ENCODE results near the gene NFIA. TPM values are rescaled to one million over a fixed set of nuclear protein-coding genes. Genes with fewer than 3 reads are reported as not detected.

NFIA gene
- total RNA-seq, 4 donors from 2014 or later, result 68.2 to 172 (median 101) TPM

GRCh38 chr1:61162520-61163258 is 80.3 kb downstream of the NFIA start:
- no peak for TF ChIP-seq CTCF (IDR thresholded peaks at IDR 0.05; ENCODE audit: low read depth)

- TF ChIP-seq CTCF (IDR thresholded peaks at IDR 0.05; ENCODE audit: low read depth), result no peak
Observed at GRCh38 chr1:61163355-61163754, 81.0 kb downstream of the NFIA start.

GRCh38 chr1:61165402-61165801 is 83.0 kb downstream of the NFIA start:
- no peak for TF ChIP-seq CTCF (IDR thresholded peaks at IDR 0.05; ENCODE audit: low read depth)

GRCh38 chr1:61167309-61167708 is 84.9 kb downstream of the NFIA start:
- no peak for TF ChIP-seq CTCF (IDR thresholded peaks at IDR 0.05; ENCODE audit: low read depth)

- no peak for TF ChIP-seq CTCF (IDR thresholded peaks at IDR 0.05; ENCODE audit: low read depth)
Observed at GRCh38 chr1:61169045-61169444, 86.7 kb downstream of the NFIA start.

- no peak for TF ChIP-seq CTCF (IDR thresholded peaks at IDR 0.05; ENCODE audit: low read depth)
Observed at GRCh38 chr1:61169634-61170033, 87.3 kb downstream of the NFIA start.

- TF ChIP-seq CTCF (IDR thresholded peaks at IDR 0.05; ENCODE audit: low read depth), result no peak
Observed at GRCh38 chr1:61170328-61171238, 88.2 kb downstream of the NFIA start.

Measured in subcutaneous adipose tissue (tissue), 4 donors.